Endothelial cell of umbilical vein (primary cell): ENCODE results near the gene FBXL14. TPM values are rescaled to one million over a fixed set of nuclear protein-coding genes. Genes with fewer than 3 reads are reported as not detected.

Experiments used
- BruUV-seq: library from RNA; stranded (reverse); fragments of 400-500 nt; replicated peaks from 2 replicates; lab custom pipeline; 2021; lab: Mats Ljungman, UMichigan
- CTCF ChIA-PET: fragments of 300-600, 350-600 bp; sonication (Branson Sonifier 250); formaldehyde crosslinking; loops from one replicate; lab custom pipeline; 2021; ENCODE audit warnings: antibody characterized with exemption, inconsistent platforms; lab: Charles Lee
- POLR2A ChIA-PET: fragments of 300-600, 350-600 bp; sonication (Branson Sonifier 250); formaldehyde crosslinking; loops from one replicate; lab custom pipeline; 2021; ENCODE audit warnings: antibody characterized with exemption, inconsistent platforms; lab: Charles Lee
- DNase-seq: peaks from one replicate; pipeline ENCODE4 v3.0.0-alpha.2; 2011; ENCODE audit warnings: low read depth, low spot score
- FAIRE-seq: peaks from 2 replicates; lab custom pipeline; 2011; peaks lifted over from hg19 to GRCh38; lab: Jason Lieb, UNC
- H2AFZ ChIP-seq: 2 replicates; pipeline ENCODE4 v1.6.0; 2012; ENCODE audit warnings: low read depth, low read length, control low read depth, inconsistent platforms
- H3K27ac ChIP-seq: 2 replicates; pipeline ENCODE4 v1.5.1; 2011; ENCODE audit warnings: low read depth, mild to moderate bottlenecking, control low read depth, low read length, moderate library complexity; ENCODE audit not compliant: insufficient read depth
- H3K27me3 ChIP-seq, 2 experiments: 2 replicates each; pipeline versions ENCODE4 v1.6.0 to v1.6.1; 2011; ENCODE audit warnings: low read length in 2 of 2, mixed read lengths in 1 of 2; ENCODE audit not compliant: control insufficient read depth in 2 of 2, insufficient read depth in 2 of 2
- H3K36me3 ChIP-seq, 2 experiments: 2 replicates in 1 of 2; 3 replicates in 1 of 2; pipeline ENCODE4 v1.5.1; 2011; ENCODE audit warnings: low read length in 2 of 2, mild to moderate bottlenecking in 1 of 2, moderate library complexity in 1 of 2; ENCODE audit not compliant: control insufficient read depth in 2 of 2, insufficient read depth in 2 of 2; ENCODE audit errors: extremely low read depth in 1 of 2
- H3K4me1 ChIP-seq: 3 replicates; pipeline ENCODE4 v1.5.1; 2011; ENCODE audit warnings: mild to moderate bottlenecking, low read length; ENCODE audit not compliant: control insufficient read depth, insufficient read depth; ENCODE audit errors: extremely low read depth
- H3K4me2 ChIP-seq: 2 replicates; pipeline ENCODE4 v1.6.1; 2011; ENCODE audit warnings: low read length, control low read depth, mixed read lengths; ENCODE audit not compliant: insufficient read depth
- H3K4me3 ChIP-seq, 3 experiments: fragments of 200-600 bp in 1 of 3; sonication (generic), shearing (Covaris generic) in 1 of 3; replicated peaks in 1 of 3; 2 replicates each; pipeline ENCODE4 v1.5.1; 2011 to 2016; ENCODE audit warnings: control low read depth in 3 of 3, low read length in 3 of 3, mild to moderate bottlenecking in 2 of 3, inconsistent platforms in 1 of 3, low read depth in 1 of 3, moderate library complexity in 1 of 3; ENCODE audit not compliant: insufficient read depth in 1 of 3
- H3K79me2 ChIP-seq: 2 replicates; pipeline ENCODE4 v1.6.0; 2012; ENCODE audit warnings: low read length, inconsistent platforms; ENCODE audit not compliant: control insufficient read depth, insufficient read depth
- H3K9ac ChIP-seq: replicated peaks from 2 replicates; pipeline ENCODE3; 2011; ENCODE audit warnings: low read length, control low read depth; ENCODE audit not compliant: insufficient read depth; ENCODE audit errors: extremely low read depth
- H3K9me1 ChIP-seq: replicated peaks from 3 replicates; pipeline ENCODE4 v1.6.0; 2011; ENCODE audit warnings: mild to moderate bottlenecking, low read length; ENCODE audit not compliant: control insufficient read depth, insufficient read depth; ENCODE audit errors: extremely low read depth
- H3K9me3 ChIP-seq: replicated peaks from 2 replicates; pipeline ENCODE4 v1.5.1; 2012; ENCODE audit warnings: low read length, inconsistent platforms; ENCODE audit not compliant: control insufficient read depth, insufficient read depth
- H4K20me1 ChIP-seq: replicated peaks from 2 replicates; pipeline ENCODE3; 2011; ENCODE audit warnings: mild to moderate bottlenecking, low read length; ENCODE audit not compliant: control insufficient read depth, insufficient read depth; ENCODE audit errors: extremely low read depth
- EZH2 ChIP-seq: IDR thresholded peaks from 2 replicates; pipeline ENCODE4 v1.6.1; 2012; ENCODE audit warnings: borderline replicate concordance, low read depth, mild to moderate bottlenecking, moderate library complexity, low read length, inconsistent platforms; ENCODE audit not compliant: severe bottlenecking
- FOS ChIP-seq: IDR thresholded peaks from 2 replicates; pipeline ENCODE4 v1.6.1; 2011; ENCODE audit warnings: mild to moderate bottlenecking, low read length, moderate library complexity, borderline replicate concordance; ENCODE audit not compliant: insufficient read depth
- GATA2 ChIP-seq: IDR thresholded peaks from 2 replicates; pipeline ENCODE4 v1.7.0; 2011; ENCODE audit warnings: low read depth, mild to moderate bottlenecking, moderate library complexity, mixed read lengths, low read length; ENCODE audit not compliant: insufficient read length, insufficient read depth
- JUN ChIP-seq: IDR thresholded peaks from 2 replicates; pipeline ENCODE4 v1.6.1; 2011; ENCODE audit warnings: borderline replicate concordance, low read depth; ENCODE audit not compliant: insufficient read length, insufficient read depth
- MYC ChIP-seq: IDR thresholded peaks from one replicate; pipeline ENCODE4 v1.6.1; 2011; ENCODE audit warnings: mild to moderate bottlenecking, low read depth, low read length
- POLR2A ChIP-seq: IDR thresholded peaks from 2 replicates; pipeline ENCODE4 v1.6.1; 2012; ENCODE audit warnings: low read depth, mild to moderate bottlenecking, control low read depth, low read length
- POLR2AphosphoS5 ChIP-seq: IDR thresholded peaks from 2 replicates; pipeline ENCODE4 v1.6.1; 2012; ENCODE audit warnings: low read depth, mild to moderate bottlenecking, control low read depth, low read length, moderate library complexity; ENCODE audit not compliant: insufficient read depth
- dilution Hi-C: fragments of 300-500 bp; cut with MboI; formaldehyde crosslinking; loops from one replicate; pipeline ENCODE4 v1.15.0; 2019; ENCODE audit warnings: low sequenced_read_pairs; ENCODE audit not compliant: extremely low pct_ligation_motif_present
- intact Hi-C: fragments of 100-400 bp; cut with micrococcal nuclease; formaldehyde crosslinking; loops from one replicate; pipeline ENCODE4 v1.10.0; 2022
- polyA plus RNA-seq, 4 experiments: library from polyadenylated mRNA; depleted of rRNA in 3 of 4; stranded (reverse) in 3 of 4; unstranded in 1 of 4; fragments of >200 nt; gene quantifications; 2 replicates each; pipeline versions ENCODE4 v1.2.1 to v1.2.3, GENCODE V29; 2011 to 2012; ENCODE audit warnings: missing spikeins in 1 of 4
- total RNA-seq: library from RNA; stranded (reverse); gene quantifications from 2 replicates; pipeline ENCODE4 v1.2.3, GENCODE V29; 2021
- TF ChIP-seq, protein P1 (sequence below): IDR thresholded peaks from 2 replicates; pipeline ENCODE4 v1.6.1; 2011; ENCODE audit not compliant: insufficient read depth, insufficient read length
- TF ChIP-seq, protein P2 (sequence below), 2 donors: IDR thresholded peaks; 1 replicate in 1 of 2; 2 replicates in 1 of 2; pipeline ENCODE4 v1.5.1; 2011; ENCODE audit warnings: low read length in 2 of 2, mild to moderate bottlenecking in 2 of 2, moderate library complexity in 2 of 2, control low read depth in 1 of 2, inconsistent platforms in 1 of 2, low read depth in 1 of 2; ENCODE audit not compliant: insufficient read depth in 1 of 2; ENCODE audit errors: extremely low read depth in 1 of 2

Gene FBXL14
- total and polyA plus RNA-seq, 2 donors (not counting 3 experiments of a cell fraction or from before 2014, with no cell fraction given) = 11.3 to 15.7 TPM

DNA sequence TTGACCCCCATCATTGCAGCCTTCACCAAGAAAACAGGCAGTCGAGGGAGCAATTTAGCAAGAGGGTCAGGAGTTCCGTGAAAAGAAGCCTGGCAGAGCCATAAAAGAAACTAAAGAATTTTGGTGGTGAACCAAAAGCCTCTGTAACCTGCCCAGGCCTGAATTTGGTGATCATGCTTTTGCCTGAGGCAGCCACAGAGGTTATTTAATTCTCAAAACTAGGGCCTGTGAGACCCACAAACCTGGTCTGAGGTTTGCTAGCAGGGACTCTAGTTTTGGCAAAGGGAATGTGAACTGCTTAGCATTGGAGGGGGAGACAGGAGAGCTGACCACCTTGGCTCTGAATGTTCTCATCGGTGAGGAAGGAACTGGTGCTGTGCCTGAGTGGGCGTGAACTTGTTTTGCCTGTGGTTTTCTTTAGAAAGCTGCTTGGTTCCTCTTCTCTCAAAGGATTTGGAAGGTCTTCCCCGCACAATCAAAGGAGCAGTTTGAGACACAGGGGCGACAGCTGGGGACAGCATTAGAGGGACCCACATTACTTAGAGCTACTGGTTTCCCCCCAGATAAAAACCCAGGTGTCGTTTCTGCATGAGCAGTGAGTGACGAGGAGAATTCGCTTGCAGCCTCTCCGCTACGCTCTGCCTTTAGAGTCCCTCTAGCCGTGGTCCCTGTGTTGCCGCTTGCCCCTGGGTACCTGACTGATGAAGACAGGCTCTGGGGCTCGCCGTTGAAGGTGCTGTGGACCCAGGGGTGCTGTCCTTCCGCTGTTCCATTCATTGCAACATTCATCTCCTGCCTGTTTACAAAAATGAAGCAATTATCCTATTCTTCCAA, 22.1 kb upstream of the FBXL14 start:
- Histone ChIP-seq H3K36me3 (no peaks in the 10 kb centered on the region), H3K9me1 (no peaks in the 10 kb centered on the region), H3K9me3 (no peaks in the 10 kb centered on the region), H3K79me2 (no peaks in the 10 kb centered on the region), H4K20me1 (no peaks in the 10 kb centered on the region), H3K4me3 (no peak overlapping the region), H3K4me2 (no peak overlapping the region), H2AFZ (no peak overlapping the region), H3K9ac (no peak overlapping the region), H3K27me3 (peaks cover 1 to 6% of the 10 kb centered on the region in 2 experiments), H3K27ac (no peak overlapping the region), H3K4me1 (peaks cover 7% of the 10 kb centered on the region)
- ChIA-PET POLR2A (no interaction called here), CTCF (interaction anchor here (0.8 to 2.2 kb wide), 2 partner anchors 19 to 37 kb away, joined by 3 to 8 read pairs; no protein-coding TSS in a partner anchor)
- dilution Hi-C loops = no loop called here
- no peak for FAIRE-seq
- no peak for DNase-seq
- BruUV-seq = no TSS peak
- intact Hi-C loops = no loop called here
- no peak for TF ChIP-seq MYC
- TF ChIP-seq POLR2AphosphoS5 = no peak
- TF ChIP-seq, protein P1, sequence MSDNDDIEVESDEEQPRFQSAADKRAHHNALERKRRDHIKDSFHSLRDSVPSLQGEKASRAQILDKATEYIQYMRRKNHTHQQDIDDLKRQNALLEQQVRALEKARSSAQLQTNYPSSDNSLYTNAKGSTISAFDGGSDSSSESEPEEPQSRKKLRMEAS = no peak
- no peak for TF ChIP-seq EZH2
- no peak for TF ChIP-seq GATA2
- TF ChIP-seq, protein P2, sequence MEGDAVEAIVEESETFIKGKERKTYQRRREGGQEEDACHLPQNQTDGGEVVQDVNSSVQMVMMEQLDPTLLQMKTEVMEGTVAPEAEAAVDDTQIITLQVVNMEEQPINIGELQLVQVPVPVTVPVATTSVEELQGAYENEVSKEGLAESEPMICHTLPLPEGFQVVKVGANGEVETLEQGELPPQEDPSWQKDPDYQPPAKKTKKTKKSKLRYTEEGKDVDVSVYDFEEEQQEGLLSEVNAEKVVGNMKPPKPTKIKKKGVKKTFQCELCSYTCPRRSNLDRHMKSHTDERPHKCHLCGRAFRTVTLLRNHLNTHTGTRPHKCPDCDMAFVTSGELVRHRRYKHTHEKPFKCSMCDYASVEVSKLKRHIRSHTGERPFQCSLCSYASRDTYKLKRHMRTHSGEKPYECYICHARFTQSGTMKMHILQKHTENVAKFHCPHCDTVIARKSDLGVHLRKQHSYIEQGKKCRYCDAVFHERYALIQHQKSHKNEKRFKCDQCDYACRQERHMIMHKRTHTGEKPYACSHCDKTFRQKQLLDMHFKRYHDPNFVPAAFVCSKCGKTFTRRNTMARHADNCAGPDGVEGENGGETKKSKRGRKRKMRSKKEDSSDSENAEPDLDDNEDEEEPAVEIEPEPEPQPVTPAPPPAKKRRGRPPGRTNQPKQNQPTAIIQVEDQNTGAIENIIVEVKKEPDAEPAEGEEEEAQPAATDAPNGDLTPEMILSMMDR (IDR thresholded peaks at IDR 0.05; ENCODE audit: extremely low read depth in 1 of 2, insufficient read depth in 1 of 2, low read depth in 1 of 2, low read length in 2 of 2) = no peak
- no peak for TF ChIP-seq POLR2A
- no peak for TF ChIP-seq FOS
- no peak for TF ChIP-seq JUN
